Measurements from ENCODE around the gene POLN.

POLN gene

DNA sequence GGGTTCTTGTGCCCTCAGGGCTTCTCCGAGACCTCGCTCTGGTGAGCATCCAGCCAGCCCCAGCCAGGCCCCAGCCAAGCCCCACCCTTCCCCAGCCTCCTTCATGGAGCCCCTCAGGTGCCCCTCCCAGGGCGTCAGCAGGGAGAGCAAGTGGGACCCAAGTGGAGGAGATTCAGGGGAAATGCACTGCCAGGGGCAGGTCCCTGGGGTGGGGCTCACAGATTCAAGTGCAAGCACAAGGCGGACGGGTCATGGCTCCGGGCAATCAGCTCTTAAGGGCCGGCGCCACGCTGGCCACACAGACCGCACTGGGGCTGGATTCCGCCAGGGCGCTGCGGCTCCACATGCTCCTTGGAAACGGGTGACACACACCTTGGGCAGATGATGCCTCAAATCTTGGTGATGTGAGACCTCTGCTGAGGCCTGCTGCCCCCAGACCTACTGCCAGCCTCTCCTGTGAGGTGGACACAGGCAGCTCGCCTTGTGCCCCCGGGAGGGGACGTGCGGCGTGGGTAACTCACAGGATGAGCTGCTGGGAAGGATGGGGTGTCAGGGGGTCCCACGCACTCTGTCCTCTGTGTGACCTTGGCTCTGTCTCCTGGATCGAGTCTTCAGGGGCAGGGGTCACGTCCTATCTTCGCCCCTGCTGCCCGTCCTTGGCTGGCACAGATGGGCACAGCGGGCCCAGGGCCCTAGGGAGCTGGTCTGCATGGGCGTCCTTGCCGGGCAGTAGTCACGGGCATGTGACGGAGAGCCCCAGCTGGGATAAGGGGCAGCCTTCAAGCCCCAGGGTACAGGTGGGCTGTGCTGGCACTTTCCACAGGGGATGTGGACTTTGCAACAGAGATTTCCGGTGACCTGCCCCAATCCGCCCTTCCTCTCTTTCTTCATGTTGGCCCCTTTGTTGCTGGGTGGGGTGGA, 165.7 kb downstream of the POLN start:
- FAIRE-seq (no peak), DNase-seq (ENCODE audit: extremely low spot score, insufficient read length, low read depth) (no peak)

DNA sequence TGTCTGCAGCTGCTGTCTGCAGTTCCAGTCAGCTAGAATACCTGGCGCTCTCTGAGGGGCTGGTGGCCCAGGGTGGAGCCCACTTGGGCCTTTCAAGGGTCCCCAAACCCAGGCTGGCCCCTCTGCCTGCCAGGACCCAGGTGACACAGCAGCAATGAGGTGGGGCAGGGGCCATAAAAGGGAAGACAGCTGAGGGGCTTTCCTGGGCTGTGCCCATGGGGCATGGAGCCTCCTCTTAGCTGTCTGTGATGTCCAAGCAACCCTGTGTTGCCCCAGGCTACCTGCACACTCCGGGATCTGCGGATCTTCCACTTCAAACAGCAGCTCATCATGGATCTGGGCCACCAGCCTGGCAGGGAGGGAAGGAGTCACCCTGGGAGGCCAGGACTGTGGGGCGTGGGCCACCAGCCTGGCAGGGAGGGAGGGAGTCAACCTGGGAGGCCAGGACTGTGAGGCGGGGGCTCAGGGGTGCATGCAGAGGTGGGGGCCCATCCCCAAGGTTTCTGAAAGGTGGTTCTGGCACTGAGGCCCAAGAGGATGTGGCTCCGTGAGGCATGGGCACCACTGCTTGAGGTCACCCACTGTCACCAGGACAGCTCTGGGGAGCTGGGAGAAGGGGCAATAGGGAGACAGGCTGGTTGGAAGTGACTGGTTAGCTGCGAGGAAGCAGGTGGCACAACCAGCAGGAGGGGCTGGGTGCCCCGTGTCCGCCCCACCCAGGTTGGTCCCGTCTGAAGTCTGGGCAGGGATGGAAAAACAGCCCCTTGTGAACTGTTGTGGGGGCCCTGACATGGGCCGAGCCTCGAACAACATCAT, 166.5 kb downstream of the POLN start:
- FAIRE-seq = no peak
- no peak for DNase-seq (ENCODE audit: extremely low spot score, insufficient read length, low read depth)

DNA sequence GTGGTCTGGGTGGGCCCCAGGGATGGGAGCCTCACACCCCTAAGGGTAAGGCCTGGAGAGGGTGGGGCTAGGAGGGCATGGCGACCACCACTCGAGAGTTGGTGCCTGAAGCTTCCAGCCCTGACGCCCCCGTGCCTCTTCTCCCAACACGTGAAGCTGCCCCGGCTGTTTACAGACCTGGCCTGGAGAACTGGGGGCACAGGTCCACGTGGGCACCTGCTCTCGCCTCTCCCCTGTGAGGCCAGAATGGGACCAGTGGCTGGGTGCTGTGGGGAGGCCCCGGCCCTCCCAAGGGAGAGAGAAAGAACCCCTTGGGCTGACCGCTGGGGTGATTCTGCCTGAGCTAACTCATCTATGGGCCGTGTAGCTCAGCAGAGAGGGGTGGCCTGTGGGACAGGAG, 167.3 kb downstream of the POLN start:
- no peak for DNase-seq (ENCODE audit: extremely low spot score, insufficient read length, low read depth)
- no peak for FAIRE-seq

GRCh38 chr4:2073808-2074481, 168.0 kb downstream of the POLN start:
- DNase-seq (ENCODE audit: extremely low spot score, insufficient read length, low read depth) (no peak), FAIRE-seq (no peak)

DNA sequence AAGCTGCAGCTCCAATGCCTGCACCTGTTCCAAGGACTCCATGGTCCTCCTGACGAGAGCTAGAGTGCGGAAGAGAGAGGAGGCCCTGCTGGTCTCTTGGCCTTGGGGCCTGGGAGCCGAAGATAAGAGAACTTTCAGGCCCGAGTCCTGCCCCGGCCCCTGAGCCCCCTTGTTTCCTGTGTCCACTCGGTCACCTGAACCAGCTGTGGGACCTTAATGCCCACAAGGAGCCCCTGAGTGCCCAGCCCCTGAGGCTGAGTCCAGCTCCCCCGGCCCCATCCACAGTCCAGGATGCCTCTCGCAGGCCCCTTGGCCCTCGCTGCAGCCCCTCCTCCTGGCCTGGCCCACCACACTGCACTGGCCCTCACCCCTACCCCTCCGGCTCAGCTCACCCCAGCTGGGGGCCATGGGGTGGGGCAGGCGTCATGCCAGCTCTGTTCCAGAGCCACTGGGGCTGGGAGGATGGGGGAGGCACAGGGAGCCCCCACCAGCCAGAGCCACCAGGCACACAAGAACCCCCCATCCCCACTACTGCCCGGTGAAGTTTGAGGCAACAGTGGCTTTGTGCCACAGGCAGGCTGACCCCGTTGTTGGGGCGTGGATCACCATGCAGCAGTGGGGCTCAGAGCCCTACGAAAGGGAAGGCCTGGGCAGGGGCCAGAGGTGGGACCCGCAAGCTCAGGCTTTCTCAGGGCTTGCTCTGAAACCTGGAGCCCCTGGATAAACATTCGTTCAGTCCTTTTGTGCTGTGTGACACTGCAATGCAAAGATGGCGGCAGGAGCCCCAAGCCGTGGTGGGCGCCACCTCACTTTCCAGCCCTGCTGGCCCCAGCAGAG, 168.7 kb downstream of the POLN start:
- no peak for FAIRE-seq
- no peak for DNase-seq (ENCODE audit: extremely low spot score, insufficient read length, low read depth)

- no peak for DNase-seq (ENCODE audit: extremely low spot score, insufficient read length, low read depth)
- FAIRE-seq = no peak
These were observed 169.7 kb downstream of the POLN start for GRCh38 chr4:2071912-2072867.

DNA sequence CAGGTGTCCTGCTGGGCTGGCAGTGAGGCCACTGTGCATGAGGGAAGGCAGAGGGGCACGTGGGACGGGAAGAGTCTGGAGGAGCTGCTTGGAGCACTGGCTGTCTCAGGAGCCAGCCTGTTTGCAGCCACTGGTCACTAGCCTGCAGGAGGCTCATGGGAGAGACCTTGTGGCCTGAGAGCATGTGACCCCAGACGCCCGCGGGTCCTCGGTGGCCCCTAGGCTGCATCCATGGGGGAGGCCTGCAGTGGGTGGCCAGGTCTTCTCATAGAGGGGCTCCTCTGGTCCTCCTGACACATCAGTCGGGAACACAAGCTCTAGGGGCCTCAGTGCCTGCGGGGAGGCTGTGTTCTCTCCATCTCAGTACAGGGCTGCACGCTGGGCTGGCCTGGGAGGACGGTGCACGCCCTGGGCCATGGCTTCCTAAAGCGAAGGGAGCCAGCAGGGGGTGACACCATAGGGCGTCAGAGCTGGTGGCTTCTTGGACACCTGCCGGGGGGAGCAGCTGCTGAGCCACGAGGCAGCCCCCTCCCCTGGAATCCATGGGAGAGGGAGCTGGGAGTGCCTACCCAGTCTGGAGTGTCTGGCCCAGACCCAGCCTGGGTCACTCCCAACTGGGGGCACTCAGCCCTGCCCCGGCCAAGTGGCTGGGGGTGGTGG, 170.5 kb downstream of the POLN start:
- FAIRE-seq (no peak), DNase-seq (ENCODE audit: extremely low spot score, insufficient read length, low read depth) (no peak)

DNA sequence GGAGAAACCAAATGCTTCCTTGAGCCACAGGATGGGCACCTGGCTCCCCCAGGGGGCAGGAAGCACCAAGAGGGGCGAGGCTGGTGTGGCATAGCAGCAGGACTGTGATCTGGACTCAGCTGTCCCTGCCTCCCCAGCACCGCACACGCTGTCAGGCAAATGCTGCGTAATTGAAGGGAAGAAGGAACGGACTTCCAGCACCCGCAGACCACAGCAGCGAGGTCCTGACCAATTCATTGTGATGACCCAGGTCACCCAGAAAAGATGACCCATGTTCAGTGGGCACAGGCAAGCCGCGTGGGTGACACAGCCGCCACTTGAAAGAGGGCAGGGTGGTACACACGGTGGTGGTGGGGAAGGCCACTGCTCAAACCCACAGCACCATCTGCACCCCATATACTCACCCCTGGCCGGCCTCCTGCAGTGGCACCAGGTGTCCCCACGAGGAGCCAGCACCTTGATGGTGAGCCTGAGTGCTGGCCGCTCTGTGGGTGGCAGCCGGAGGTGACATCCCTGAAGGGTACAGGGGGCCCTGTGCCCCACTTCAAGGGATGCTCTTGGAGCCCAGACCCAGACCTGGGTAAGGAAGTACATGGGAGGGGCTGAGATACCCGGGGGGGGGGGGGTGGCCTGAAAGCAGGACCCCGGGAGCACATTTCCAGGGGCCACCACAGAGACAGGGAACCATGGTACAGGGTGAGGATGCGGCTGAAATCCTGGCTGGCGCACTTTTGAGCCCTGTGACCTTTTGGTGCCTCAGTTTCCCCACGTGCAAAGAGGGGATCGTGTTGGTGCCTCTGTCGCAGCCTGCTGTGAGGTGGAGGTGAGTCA, 171.3 kb downstream of the POLN start:
- FAIRE-seq (no peak), DNase-seq (ENCODE audit: extremely low spot score, insufficient read length, low read depth) (no peak)

- no peak for DNase-seq (ENCODE audit: extremely low spot score, insufficient read length, low read depth)
- FAIRE-seq = no peak
These were observed 171.9 kb downstream of the POLN start for GRCh38 chr4:2069986-2070385.

DNA sequence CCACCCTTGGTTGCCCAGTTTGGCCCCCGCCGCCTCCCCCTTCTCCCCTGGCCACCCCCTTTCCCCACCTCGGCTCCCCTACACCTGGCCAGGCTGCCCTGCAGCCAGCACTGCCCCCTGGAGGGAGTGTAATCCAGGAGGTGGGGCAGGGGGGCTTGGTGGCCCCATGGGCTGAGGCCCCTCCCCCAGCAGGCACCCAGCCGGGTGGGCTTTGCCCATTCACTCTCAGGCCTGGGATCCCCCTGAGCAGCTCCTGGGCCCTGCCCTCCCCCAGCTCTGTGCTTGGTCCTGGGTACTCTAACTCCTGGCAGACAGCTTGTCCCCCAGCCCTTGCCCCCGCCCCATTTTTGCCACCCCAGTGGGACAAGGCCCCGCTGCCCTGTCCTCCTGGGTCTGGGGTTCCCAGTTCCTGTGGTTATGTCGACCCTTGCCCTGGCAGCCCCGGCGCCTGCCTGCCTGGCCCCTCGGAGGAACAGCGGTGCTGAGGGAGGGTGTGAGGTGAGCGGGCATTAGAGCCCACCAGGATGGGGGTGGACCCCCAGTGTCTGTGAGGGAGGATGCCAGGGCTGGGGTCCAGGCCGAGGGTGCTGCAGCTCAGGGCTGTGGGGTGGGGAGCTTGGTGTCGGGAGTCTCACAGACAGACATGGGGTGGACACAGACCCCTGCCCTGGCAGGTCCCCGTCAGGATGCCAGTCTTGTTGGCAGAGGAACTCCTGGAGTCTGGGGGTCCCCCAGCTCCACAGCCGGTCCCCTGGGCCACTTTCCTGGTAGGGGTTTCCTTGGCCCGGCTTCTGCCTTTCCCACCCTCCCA, 172.6 kb downstream of the POLN start:
- no peak for FAIRE-seq
- DNase-seq (ENCODE audit: extremely low spot score, insufficient read length, low read depth) = no peak

DNA sequence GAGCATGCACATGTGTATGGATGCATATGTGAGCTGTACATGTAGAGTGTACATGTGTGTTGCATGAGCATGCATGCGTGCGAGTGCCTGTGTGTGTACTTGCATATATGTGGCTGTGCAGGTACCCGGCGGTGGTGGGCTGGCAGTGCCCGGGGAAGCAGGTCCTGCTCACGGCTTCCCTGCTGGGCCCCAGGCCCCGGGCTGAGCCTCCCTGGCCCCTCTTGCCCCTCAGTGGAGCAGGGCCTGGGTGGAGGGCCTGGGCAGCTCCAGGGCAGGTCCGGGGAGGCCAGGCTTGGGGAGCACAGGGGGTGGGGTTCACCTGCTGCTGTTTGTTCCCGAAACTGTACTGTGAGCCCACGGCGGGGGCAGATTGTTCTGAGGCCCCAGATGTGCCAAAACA, 173.4 kb downstream of the POLN start:
- DNase-seq (ENCODE audit: extremely low spot score, insufficient read length, low read depth) = no peak
- FAIRE-seq = no peak

DNA sequence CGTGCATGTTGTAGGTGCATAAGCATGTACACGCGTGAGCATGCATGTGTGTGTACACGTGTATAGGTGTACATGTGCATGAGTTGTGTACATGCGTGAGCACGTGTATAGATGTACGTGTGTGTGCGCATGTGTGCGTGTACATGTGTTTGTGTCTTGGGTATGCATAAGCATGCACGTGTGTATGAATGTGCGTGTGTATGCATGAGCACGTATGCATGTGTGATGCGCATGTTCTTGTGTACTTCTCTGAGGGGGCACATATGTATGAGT, 173.8 kb downstream of the POLN start:
- no peak for FAIRE-seq
- no peak for DNase-seq (ENCODE audit: extremely low spot score, insufficient read length, low read depth)

- DNase-seq (ENCODE audit: extremely low spot score, insufficient read length, low read depth) (no peak), FAIRE-seq (no peak)
These were observed 174.3 kb downstream of the POLN start for GRCh38 chr4:2067446-2068197.

GRCh38 chr4:2066571-2067445, 175.1 kb downstream of the POLN start:
- no peak for FAIRE-seq
- no peak for DNase-seq (ENCODE audit: extremely low spot score, insufficient read length, low read depth)

DNA sequence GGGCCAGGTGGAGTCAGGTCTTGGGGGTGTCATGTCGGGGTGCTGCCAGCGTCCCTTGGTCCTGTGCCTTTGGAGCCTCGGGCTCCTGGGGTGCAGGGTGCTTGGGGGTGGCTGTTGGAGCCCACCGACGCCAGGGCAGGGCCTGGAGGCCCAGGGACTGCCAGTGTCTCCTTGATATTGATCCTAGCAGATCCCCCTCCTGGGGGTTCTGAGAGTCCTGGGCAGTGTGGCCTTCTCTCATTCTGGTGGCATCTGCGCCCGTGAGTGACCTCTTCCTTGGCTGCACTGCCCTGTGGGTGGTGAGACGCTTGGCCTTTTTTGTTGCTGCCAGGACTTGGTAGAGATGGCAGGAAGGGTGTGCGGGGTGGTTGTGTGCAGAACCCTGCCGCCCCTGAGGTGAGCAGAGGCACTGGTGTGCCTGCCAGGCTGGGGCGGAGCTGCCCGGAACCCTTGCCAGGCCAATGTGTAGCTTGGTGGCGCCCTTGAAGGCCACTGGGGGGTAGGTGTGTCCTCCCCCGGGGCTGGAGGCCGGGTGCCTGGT, 175.8 kb downstream of the POLN start:
- DNase-seq (ENCODE audit: extremely low spot score, insufficient read length, low read depth) = no peak
- FAIRE-seq = no peak
